Nucleus accumbens (tissue), 56 donors: ENCODE data around the gene HPSE2.

Experiments
- DNase-seq, 56 donors: peaks; one replicate each; lab custom pipeline; 2025; lab: John Stamatoyannopoulos, UW

Gene HPSE2

GRCh38 chr10:98720551-98720950 lies 515.1 kb downstream of the HPSE2 start:
- DNase-seq = no peak

GRCh38 chr10:98713586-98713985 lies 522.1 kb downstream of the HPSE2 start:
- no peak for DNase-seq

GRCh38 chr10:98696516-98696915 lies 539.1 kb downstream of the HPSE2 start:
- no peak for DNase-seq

- DNase-seq = no peak
These were observed 540.8 kb downstream of the HPSE2 start for GRCh38 chr10:98694883-98695282.

GRCh38 chr10:98694014-98694413 lies 541.6 kb downstream of the HPSE2 start:
- DNase-seq = no peak

GRCh38 chr10:98687685-98688084 lies 548.0 kb downstream of the HPSE2 start:
- no peak for DNase-seq

- no peak for DNase-seq
These were observed 551.4 kb downstream of the HPSE2 start for GRCh38 chr10:98684019-98684899.

- no peak for DNase-seq
These were observed 558.8 kb downstream of the HPSE2 start for GRCh38 chr10:98676895-98677294.

- DNase-seq = no peak
These were observed 559.8 kb downstream of the HPSE2 start for GRCh38 chr10:98675902-98676301.

GRCh38 chr10:98673171-98673782 lies 562.4 kb downstream of the HPSE2 start:
- DNase-seq = peak in 16 of 56 donors; percentile 1 to 45 (median 8)

GRCh38 chr10:98667081-98667480 lies 568.6 kb downstream of the HPSE2 start:
- DNase-seq = no peak

- no peak for DNase-seq
These were observed 569.4 kb downstream of the HPSE2 start for GRCh38 chr10:98666276-98666675.

GRCh38 chr10:98664329-98665042 lies 571.2 kb downstream of the HPSE2 start:
- no peak for DNase-seq

- no peak for DNase-seq
These were observed 575.7 kb downstream of the HPSE2 start for GRCh38 chr10:98659951-98660350.

GRCh38 chr10:98655492-98655891 lies 580.2 kb downstream of the HPSE2 start:
- no peak for DNase-seq

- DNase-seq = no peak
These were observed 586.5 kb downstream of the HPSE2 start for GRCh38 chr10:98649170-98649569.

GRCh38 chr10:98646998-98647917 lies 588.4 kb downstream of the HPSE2 start:
- no peak for DNase-seq

GRCh38 chr10:98644466-98644865 lies 591.2 kb downstream of the HPSE2 start:
- no peak for DNase-seq

- no peak for DNase-seq
These were observed 593.4 kb downstream of the HPSE2 start for GRCh38 chr10:98642281-98642680.

- DNase-seq = no peak
These were observed 596.7 kb downstream of the HPSE2 start for GRCh38 chr10:98638920-98639319.
